H1 (cell line): ENCODE data around the gene RALGDS. TPM values are rescaled to one million over a fixed set of nuclear protein-coding genes. Genes with fewer than 3 reads are reported as not detected.

Experiments used
- CTCF ChIA-PET: fragments of 300-600 bp; sonication (Branson Sonifier 250); formaldehyde crosslinking; loops from one replicate; lab custom pipeline; 2021; ENCODE audit not compliant: partially characterized antibody; lab: Charles Lee
- POLR2A ChIA-PET: fragments of 300-600 bp; sonication (Branson Sonifier 250); formaldehyde crosslinking; loops from one replicate; lab custom pipeline; 2021; ENCODE audit warnings: inconsistent platforms; ENCODE audit not compliant: partially characterized antibody; lab: Charles Lee
- DNase-seq, 2 experiments: peaks; one replicate each; pipeline versions ENCODE4 v3.0.0 to v3.0.0-alpha.2; 2010 to 2022; ENCODE audit warnings: low spot score in 2 of 2, low read depth in 1 of 2, mixed read lengths in 1 of 2
- FAIRE-seq: peaks from 2 replicates; lab custom pipeline; 2011; peaks lifted over from hg19 to GRCh38; lab: Jason Lieb, UNC
- H2AFZ ChIP-seq: 2 replicates; pipeline ENCODE4 v1.8.1; 2012; ENCODE audit warnings: low read length, inconsistent platforms
- H2AK5ac ChIP-seq: 2 replicates; pipeline ENCODE4 v1.6.1; 2013; ENCODE audit warnings: low read depth, low read length
- H2BK120ac ChIP-seq: replicated peaks from 2 replicates; pipeline ENCODE3; 2013; ENCODE audit warnings: low read depth, low read length, inconsistent platforms
- H2BK12ac ChIP-seq: 2 replicates; pipeline ENCODE4 v1.6.1; 2013; ENCODE audit warnings: low read depth, low read length
- H2BK15ac ChIP-seq: 2 replicates; pipeline ENCODE4 v1.6.1; 2013; ENCODE audit warnings: low read length
- H2BK20ac ChIP-seq: 2 replicates; pipeline ENCODE4 v1.6.1; 2013; ENCODE audit warnings: low read length
- H2BK5ac ChIP-seq: 2 replicates; pipeline ENCODE4 v1.6.1; 2013; ENCODE audit warnings: low read depth, low read length
- H3K14ac ChIP-seq: 2 replicates; pipeline ENCODE4 v1.6.1; 2013; ENCODE audit warnings: inconsistent platforms; ENCODE audit not compliant: insufficient read length
- H3K18ac ChIP-seq: 2 replicates; pipeline ENCODE4 v1.6.1; 2013; ENCODE audit warnings: low read length; ENCODE audit errors: extremely low read depth
- H3K23ac ChIP-seq: 2 replicates; pipeline ENCODE4 v1.6.1; 2013; ENCODE audit warnings: inconsistent platforms; ENCODE audit not compliant: insufficient read length
- H3K23me2 ChIP-seq: 2 replicates; pipeline ENCODE4 v1.6.1; 2013; ENCODE audit warnings: low read depth, low read length
- H3K27ac ChIP-seq: 2 replicates; pipeline ENCODE4 v1.6.1; 2011; ENCODE audit warnings: low read depth, low read length, inconsistent platforms
- H3K27me3 ChIP-seq, 4 experiments: replicated peaks in 1 of 4; 1 replicate in 1 of 4; 2 replicates in 3 of 4; pipeline versions ENCODE4 v1.6.1 to v1.8.1; 2011 to 2013; ENCODE audit warnings: low read length in 3 of 4, mild to moderate bottlenecking in 3 of 4, inconsistent platforms in 2 of 4, mixed read lengths in 2 of 4, moderate library complexity in 1 of 4; ENCODE audit not compliant: control insufficient read depth in 3 of 4, insufficient read depth in 3 of 4; ENCODE audit errors: extremely low read depth in 1 of 4
- H3K36me3 ChIP-seq, 4 experiments: 2 replicates each; pipeline versions ENCODE4 v1.6.1 to v1.8.1; 2011 to 2013; ENCODE audit warnings: mild to moderate bottlenecking in 4 of 4, low read length in 3 of 4, moderate library complexity in 2 of 4, control low read depth in 1 of 4, inconsistent platforms in 1 of 4; ENCODE audit not compliant: insufficient read depth in 4 of 4, control insufficient read depth in 2 of 4
- H3K4ac ChIP-seq: replicated peaks from 2 replicates; pipeline ENCODE3; 2013; ENCODE audit warnings: low read length, low read depth, mixed read lengths, inconsistent platforms; ENCODE audit not compliant: insufficient read length
- H3K4me1 ChIP-seq, 4 experiments: replicated peaks in 1 of 4; 1 replicate in 1 of 4; 2 replicates in 3 of 4; pipeline versions ENCODE4 v1.6.1 to v1.8.1; 2011 to 2013; ENCODE audit warnings: low read length in 3 of 4, inconsistent platforms in 2 of 4, mixed read lengths in 1 of 4; ENCODE audit not compliant: insufficient read depth in 4 of 4, control insufficient read depth in 3 of 4
- H3K4me2 ChIP-seq, 2 experiments: 2 replicates each; pipeline versions ENCODE4 v1.6.1 to v1.8.1; 2011 to 2013; ENCODE audit warnings: low read depth in 2 of 2, low read length in 2 of 2, control low read depth in 1 of 2, inconsistent platforms in 1 of 2, mild to moderate bottlenecking in 1 of 2; ENCODE audit not compliant: insufficient read depth in 1 of 2
- H3K4me3 ChIP-seq, 4 experiments: fragments of 200-600, 300-600 bp in 1 of 4; sonication (generic), shearing (Covaris generic), sonication (Bioruptor Twin) in 1 of 4; 2 replicates each; pipeline versions ENCODE4 v1.5.1 to v1.8.1; 2011 to 2016; ENCODE audit warnings: low read length in 4 of 4, low read depth in 3 of 4, control low read depth in 2 of 4, inconsistent platforms in 2 of 4, mild to moderate bottlenecking in 2 of 4, mixed read lengths in 1 of 4, moderate library complexity in 1 of 4; ENCODE audit not compliant: insufficient read depth in 2 of 4; ENCODE audit errors: extremely low read depth in 1 of 4
- H3K56ac ChIP-seq: replicated peaks from 2 replicates; pipeline ENCODE3; 2013; ENCODE audit warnings: low read depth, mild to moderate bottlenecking, mixed read lengths, low read length, inconsistent platforms; ENCODE audit not compliant: insufficient read length
- H3K79me1 ChIP-seq: 2 replicates; pipeline ENCODE4 v1.6.1; 2013; ENCODE audit warnings: low read depth, low read length, control low read depth
- H3K79me2 ChIP-seq, 2 experiments: 2 replicates each; pipeline versions ENCODE4 v1.6.1 to v1.8.1; 2012 to 2013; ENCODE audit warnings: low read length in 2 of 2, mild to moderate bottlenecking in 2 of 2, inconsistent platforms in 1 of 2; ENCODE audit not compliant: insufficient read depth in 2 of 2, control insufficient read depth in 1 of 2
- H3K9ac ChIP-seq, 4 experiments: replicated peaks in 1 of 4; 1 replicate in 1 of 4; 2 replicates in 3 of 4; pipeline versions ENCODE4 v1.6.1 to v1.8.1; 2011 to 2013; ENCODE audit warnings: low read depth in 3 of 4, low read length in 3 of 4, control low read depth in 2 of 4, mild to moderate bottlenecking in 2 of 4, moderate library complexity in 2 of 4, inconsistent platforms in 1 of 4; ENCODE audit errors: extremely low read depth in 1 of 4
- H3K9me3 ChIP-seq, 2 experiments: 2 replicates each; pipeline versions ENCODE4 v1.6.1 to v1.8.1; 2012 to 2013; ENCODE audit warnings: mild to moderate bottlenecking in 2 of 2, moderate library complexity in 2 of 2, control low read depth in 1 of 2, inconsistent platforms in 1 of 2, low read depth in 1 of 2, low read length in 1 of 2, mixed read lengths in 1 of 2; ENCODE audit not compliant: insufficient read depth in 2 of 2
- H4K20me1 ChIP-seq, 2 experiments: replicated peaks in 1 of 2; 2 replicates each; pipeline versions ENCODE3 to v1.8.1; 2011 to 2013; ENCODE audit warnings: inconsistent platforms in 2 of 2, low read length in 2 of 2, mild to moderate bottlenecking in 1 of 2; ENCODE audit not compliant: insufficient read depth in 2 of 2, control insufficient read depth in 1 of 2
- H4K5ac ChIP-seq: 2 replicates; pipeline ENCODE4 v1.6.1; 2013; ENCODE audit warnings: low read length, low read depth, mixed read lengths, inconsistent platforms; ENCODE audit not compliant: insufficient read length
- H4K8ac ChIP-seq: 2 replicates; pipeline ENCODE4 v1.8.0; 2013; ENCODE audit warnings: mild to moderate bottlenecking, moderate library complexity, low read length, inconsistent platforms; ENCODE audit not compliant: insufficient read depth; ENCODE audit errors: extremely low read depth
- H4K91ac ChIP-seq: replicated peaks from 2 replicates; pipeline ENCODE3; 2013; ENCODE audit warnings: low read length, mixed read lengths, inconsistent platforms; ENCODE audit not compliant: insufficient read length
- CBX8 ChIP-seq: fragments of 300-800, 300-1000 bp; sonication (generic); IDR thresholded peaks from 2 replicates; pipeline ENCODE4 v1.7.1; 2016; ENCODE audit warnings: low read depth, low read length, borderline replicate concordance
- CTCF ChIP-seq, 3 experiments: IDR thresholded peaks; 1 replicate in 2 of 3; 2 replicates in 1 of 3; pipeline versions ENCODE4 v1.5.1 to v1.6.1; 2011; ENCODE audit warnings: low read length in 3 of 3, mild to moderate bottlenecking in 3 of 3, inconsistent platforms in 2 of 3, low read depth in 1 of 3, moderate library complexity in 1 of 3; ENCODE audit not compliant: insufficient read depth in 1 of 3; ENCODE audit errors: control extremely low read depth in 1 of 3
- EP300 ChIP-seq, 2 experiments: IDR thresholded peaks; 1 replicate in 1 of 2; 2 replicates in 1 of 2; pipeline ENCODE4 v1.6.1; 2011 to 2012; ENCODE audit warnings: low read depth in 2 of 2, low read length in 2 of 2, mild to moderate bottlenecking in 2 of 2, borderline replicate concordance in 1 of 2, inconsistent platforms in 1 of 2, moderate library complexity in 1 of 2
- FOSL1 ChIP-seq: IDR thresholded peaks from 2 replicates; pipeline ENCODE4 v1.6.1; 2011; ENCODE audit warnings: mild to moderate bottlenecking, low read depth, low read length, moderate library complexity; ENCODE audit not compliant: insufficient read depth
- GTF2F1 ChIP-seq: IDR thresholded peaks from 2 replicates; pipeline ENCODE4 v1.6.1; 2012; ENCODE audit warnings: low read depth, low read length, improper control_type of control experiment, borderline replicate concordance
- POLR2AphosphoS5 ChIP-seq: IDR thresholded peaks from 2 replicates; pipeline ENCODE4 v1.6.1; 2011; ENCODE audit warnings: low read depth, low read length
- RNF2 ChIP-seq: fragments of 200-900, 300-1000 bp; sonication (generic); IDR thresholded peaks from 2 replicates; pipeline ENCODE4 v1.7.1; 2016; ENCODE audit warnings: borderline replicate concordance, low read depth, mild to moderate bottlenecking, antibody characterized with exemption, low read length; ENCODE audit not compliant: poor library complexity, severe bottlenecking; ENCODE audit errors: missing control alignments
- whole genome bisulfite sequencing, 2 experiments: shearing (Covaris generic) in 1 of 2; methylation state at CpG; one replicate each; pipeline versions ENCODE4 v1.1.6 to v1.1.7; 2013 to 2015; ENCODE audit warnings: low lambda C conversion rate in 2 of 2, mixed read lengths in 2 of 2, inconsistent platforms in 1 of 2, low coverage in 1 of 2, missing lambda C conversion rate in 1 of 2; ENCODE audit not compliant: insufficient replicate concordance in 2 of 2, insufficient coverage in 1 of 2, insufficient read length in 1 of 2; ENCODE audit errors: extremely low coverage in 1 of 2, missing lambda C conversion rate in 1 of 2; 5-methylcytosine and 5-hydroxymethylcytosine counted together
- polyA plus RNA-seq, 7 experiments: library from polyadenylated mRNA; depleted of rRNA in 3 of 7; stranded (reverse) in 5 of 7; unstranded in 2 of 7; fragments of >200 nt in 5 of 7; fragments of 200-250 nt in 2 of 7; gene quantifications; 1 replicate in 5 of 7; 2 replicates in 1 of 7; 4 replicates in 1 of 7; pipeline versions ENCODE4 v1.2.1 to v1.2.3, GENCODE V29; 2011 to 2013; ENCODE audit warnings: missing spikeins in 2 of 7, mixed read lengths in 2 of 7
- total RNA-seq: library from RNA; stranded (reverse); fragmentation: NEBNext Ultra II Directional; extraction: Animal tissue kit (Norgen Biotek cat#: 25700); gene quantifications from 2 replicates; pipeline ENCODE4 v1.2.1, GENCODE V29; 2021

The RALGDS gene
- total and polyA plus RNA-seq, 2 of the 8 experiments (the other 6 are each of a cell fraction or from before 2014, with no cell fraction given): 14.5 to 25.5 TPM

DNA sequence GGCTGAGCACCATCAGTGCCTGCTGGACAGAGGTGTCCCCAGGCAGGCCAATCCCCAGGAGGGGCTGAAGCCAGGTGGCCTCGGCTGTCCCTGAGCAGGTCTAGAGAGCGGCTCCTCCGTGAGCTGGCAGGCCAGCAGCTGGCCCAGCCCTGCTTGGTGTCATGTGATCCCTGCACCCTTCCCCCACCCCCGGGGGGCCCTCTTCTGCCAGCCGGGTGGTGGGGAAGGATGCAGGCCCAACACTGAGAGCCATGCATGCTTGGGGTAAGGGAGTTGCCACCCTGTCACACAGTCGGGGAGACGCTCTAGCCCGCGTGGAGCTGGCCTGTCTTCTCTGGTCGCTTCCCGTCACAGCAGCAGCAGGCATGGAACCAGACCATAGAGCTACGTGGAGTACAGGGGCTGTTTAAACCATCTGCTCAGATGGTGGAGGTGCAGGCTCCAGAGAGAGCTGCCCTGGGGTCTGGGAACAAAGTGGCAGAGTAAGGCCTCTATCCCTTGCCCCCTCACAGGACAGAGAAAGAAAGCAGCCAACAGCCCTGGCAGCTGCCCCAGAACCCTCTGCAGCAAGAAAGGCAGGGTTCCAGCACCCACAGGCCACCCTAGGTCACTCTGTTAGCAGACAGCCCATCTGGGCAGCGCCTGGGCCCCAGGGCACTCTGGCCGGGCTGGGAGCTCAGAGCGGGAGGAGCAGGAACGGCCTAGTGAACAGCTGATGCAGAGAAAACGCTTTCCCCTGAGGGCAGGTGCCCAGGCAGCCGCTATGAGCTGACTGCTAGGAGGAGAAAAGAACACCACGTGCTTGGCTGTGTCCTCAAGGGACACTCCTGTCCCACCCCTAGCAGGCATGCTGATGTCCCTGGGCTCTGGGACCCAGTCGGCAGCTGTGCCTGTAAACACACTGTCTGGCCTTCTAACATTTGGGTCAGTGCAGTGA is 6.8 kb downstream of the RALGDS start:
- Histone ChIP-seq H3K4me3 (no peak overlapping the region), H3K56ac (no peak overlapping the region), H4K5ac (no peak overlapping the region), H3K18ac (no peak overlapping the region; the same call in 1 of the 2 replicates), H3K79me1 (no peaks in the 10 kb centered on the region), H3K14ac (no peak overlapping the region), H4K91ac (no peak overlapping the region), H3K9me3 (no peaks in the 10 kb centered on the region), H4K8ac (no peak overlapping the region), H3K4me1 (peaks cover 0 to 4% (median 3%) of the 10 kb centered on the region in 4 experiments; a peak in 1 of 7 replicates), H2AFZ (no peak overlapping the region), H4K20me1 (peaks cover 31 to 43% of the 10 kb centered on the region in 2 experiments), H3K79me2 (no peaks in the 10 kb centered on the region), H2BK20ac (no peak overlapping the region), H3K27me3 (peaks cover 0 to 22% (median 13%) of the 10 kb centered on the region in 4 experiments; a peak in 5 of 7 replicates), H3K23ac (no peak overlapping the region), H2BK12ac (no peak overlapping the region), H2BK5ac (no peak overlapping the region), H3K36me3 (no peaks in the 10 kb centered on the region; a peak in 1 of 8 replicates), H3K4me2 (no peak overlapping the region), H3K27ac (no peak overlapping the region), H2AK5ac (no peak overlapping the region), H3K23me2 (no peaks in the 10 kb centered on the region), H2BK15ac (no peak overlapping the region), H2BK120ac (no peak overlapping the region), H3K9ac (no peak overlapping the region), H3K4ac (no peak overlapping the region)
- WGBS, 2 experiments: 89% methylated on average over 17 of the region's 20 CpGs; no CpG with 5 or more reads in 1 of the 2 experiments
- no peak for DNase-seq
- ChIA-PET POLR2A (interaction anchor here (0.9 to 2.4 kb wide), 2 partner anchors 36 to 50 kb away, joined by 3 to 8 read pairs; partner anchors contain the start of gene GBGT1), CTCF (interaction anchor here (1.0 to 19.3 kb wide), 8 partner anchors 11 to 228 kb away, joined by 3 to 337 read pairs (median 4); no protein-coding TSS in a partner anchor)
- no peak for FAIRE-seq
- TF ChIP-seq EP300 (IDR thresholded peaks at IDR 0.05; ENCODE audit: borderline replicate concordance in 1 of 2, low read depth in 2 of 2, low read length in 2 of 2) (no peak), CTCF (IDR thresholded peaks at IDR 0.05; ENCODE audit: control extremely low read depth in 1 of 3, insufficient read depth in 1 of 3, low read depth in 1 of 3, low read length in 3 of 3) (no peak), GTF2F1 (no peak), CBX8 (no peak), POLR2AphosphoS5 (no peak), RNF2 (no peak), FOSL1 (no peak)
